Activated CD8-positive, alpha-beta T cell treated with anti-CD3 and anti-CD28 coated beads, Interleukin-2, amount 10 ng/mL, durations not matched to agents 7 days and 5 days (primary cell): ENCODE measurements around the gene DTNA. TPM values are rescaled to one million over a fixed set of nuclear protein-coding genes. Genes with fewer than 3 reads are reported as not detected.

Source experiments
- ATAC-seq: fragments of 150-1000 bp; cut with Tn5 transposase; one replicate; pipeline ENCODE4 v1.10.0; 2021; ENCODE audit warnings: moderate library complexity
- CTCF ChIA-PET: fragments of 350-600 bp; sonication (Branson Sonifier 250); formaldehyde crosslinking; loops from one replicate; lab custom pipeline; 2021; ENCODE audit warnings: antibody characterized with exemption; lab: Charles Lee
- POLR2A ChIA-PET: fragments of 350-600 bp; sonication (Branson Sonifier 250); formaldehyde crosslinking; loops from one replicate; lab custom pipeline; 2021; ENCODE audit warnings: antibody characterized with exemption; lab: Charles Lee
- DNase-seq: peaks from one replicate; pipeline ENCODE4 v3.0.0-alpha.2; 2020
- H3K27ac Mint-ChIP-seq: one replicate; pipeline ENCODE4 v1.8.0; 2021; ENCODE audit warnings: mild to moderate bottlenecking, mixed read lengths
- H3K27me3 Mint-ChIP-seq: one replicate; pipeline ENCODE4 v1.8.0; 2021; ENCODE audit warnings: low read depth, mixed read lengths
- H3K36me3 Mint-ChIP-seq: one replicate; pipeline ENCODE4 v1.8.0; 2021; ENCODE audit warnings: low read depth, mixed read lengths
- H3K4me1 Mint-ChIP-seq: one replicate; pipeline ENCODE4 v1.8.0; 2021; ENCODE audit warnings: low read depth, mixed read lengths
- H3K4me3 Mint-ChIP-seq: one replicate; pipeline ENCODE4 v1.8.0; 2021; ENCODE audit warnings: mild to moderate bottlenecking, mixed read lengths
- H3K9me3 Mint-ChIP-seq: one replicate; pipeline ENCODE4 v1.8.0; 2022; ENCODE audit warnings: mixed read lengths; ENCODE audit not compliant: insufficient read depth
- total RNA-seq, 2 experiments: library from RNA; stranded (reverse); gene quantifications; one replicate each; pipeline ENCODE4 v1.2.3, GENCODE V29; 2021

DTNA gene
- total RNA-seq, 2 experiments from 2014 or later, result not detected

GRCh38 chr18:34746614-34747013 lies 36.5 kb downstream of the DTNA start:
- no peak for DNase-seq
- POLR2A ChIA-PET, result no interaction called here
- Mint-ChIP-seq H3K4me3 (no peak overlapping the region), H3K27ac (no peak overlapping the region), H3K9me3 (no peaks in the 10 kb centered on the region), H3K36me3 (no peaks in the 10 kb centered on the region), H3K27me3 (peaks cover 5% of the 10 kb centered on the region), H3K4me1 (no peaks in the 10 kb centered on the region)
- CTCF ChIA-PET, result no interaction called here
- ATAC-seq, result no peak

- CTCF ChIA-PET, result no interaction called here
- no peaks in the 10 kb centered on the region for H3K4me1 Mint-ChIP-seq
- H3K4me3 Mint-ChIP-seq, result no peak overlapping the region
These were observed 39.6 kb downstream of the DTNA start for GRCh38 chr18:34749721-34750120.

GRCh38 chr18:34752056-34752455 lies 42.0 kb downstream of the DTNA start:
- Mint-ChIP-seq H3K27me3 (peaks cover 5% of the 10 kb centered on the region), H3K27ac (no peak overlapping the region), H3K4me3 (no peak overlapping the region), H3K36me3 (no peaks in the 10 kb centered on the region), H3K9me3 (no peaks in the 10 kb centered on the region), H3K4me1 (no peaks in the 10 kb centered on the region)
- ATAC-seq, result no peak
- POLR2A ChIA-PET, result no interaction called here
- CTCF ChIA-PET, result interaction anchor here (1.2 kb wide), 1 partner anchor 11 kb away, joined by 3 read pairs; no protein-coding TSS in a partner anchor
- DNase-seq, result no peak

More at GRCh38 chr18:34749721-34750120, 39.6 kb downstream of the DTNA start:
- POLR2A ChIA-PET, result no interaction called here
- Mint-ChIP-seq H3K27me3 (peaks cover 5% of the 10 kb centered on the region), H3K27ac (no peak overlapping the region), H3K9me3 (no peaks in the 10 kb centered on the region), H3K36me3 (no peaks in the 10 kb centered on the region)
- no peak for DNase-seq
- ATAC-seq, result no peak

GRCh38 chr18:34754300-34754699 lies 44.2 kb downstream of the DTNA start:
- Mint-ChIP-seq H3K27me3 (peaks cover 9% of the 10 kb centered on the region), H3K4me1 (no peaks in the 10 kb centered on the region), H3K4me3 (no peak overlapping the region), H3K27ac (no peak overlapping the region), H3K36me3 (no peaks in the 10 kb centered on the region), H3K9me3 (no peaks in the 10 kb centered on the region)
- ATAC-seq (no peak), DNase-seq (no peak)
- ChIA-PET POLR2A (no interaction called here), CTCF (no interaction called here)

GRCh38 chr18:34757666-34758065 lies 47.6 kb downstream of the DTNA start:
- Mint-ChIP-seq H3K27me3 (peaks cover 5% of the 10 kb centered on the region), H3K27ac (no peak overlapping the region), H3K36me3 (no peaks in the 10 kb centered on the region), H3K4me3 (no peak overlapping the region), H3K4me1 (no peaks in the 10 kb centered on the region), H3K9me3 (no peaks in the 10 kb centered on the region)
- no peak for DNase-seq
- ATAC-seq, result no peak
- POLR2A ChIA-PET, result no interaction called here
- CTCF ChIA-PET, result no interaction called here

GRCh38 chr18:34758378-34758948 lies 48.4 kb downstream of the DTNA start:
- ATAC-seq, result no peak
- ChIA-PET CTCF (interaction anchor here (0.9 kb wide), 1 partner anchor 29 kb away, joined by 3 read pairs; no protein-coding TSS in a partner anchor), POLR2A (no interaction called here)
- Mint-ChIP-seq H3K27ac (no peak overlapping the region), H3K4me3 (no peak overlapping the region), H3K9me3 (no peaks in the 10 kb centered on the region), H3K36me3 (no peaks in the 10 kb centered on the region), H3K27me3 (peaks cover 5% of the 10 kb centered on the region), H3K4me1 (no peaks in the 10 kb centered on the region)
- DNase-seq, result no peak

- DNase-seq, result no peak
- Mint-ChIP-seq H3K27ac (no peak overlapping the region), H3K9me3 (no peaks in the 10 kb centered on the region), H3K27me3 (peaks cover 7% of the 10 kb centered on the region), H3K4me1 (no peaks in the 10 kb centered on the region), H3K4me3 (no peak overlapping the region), H3K36me3 (no peaks in the 10 kb centered on the region)
- POLR2A ChIA-PET, result no interaction called here
- CTCF ChIA-PET, result no interaction called here
- ATAC-seq, result no peak
These were observed 50.3 kb downstream of the DTNA start for GRCh38 chr18:34760444-34760843.

GRCh38 chr18:34764451-34764850 lies 54.4 kb downstream of the DTNA start:
- DNase-seq, result no peak
- no peaks in the 10 kb centered on the region for H3K9me3 Mint-ChIP-seq
- ATAC-seq, result no peak
- ChIA-PET POLR2A (no interaction called here), CTCF (no interaction called here)
- no peaks in the 10 kb centered on the region for H3K4me1 Mint-ChIP-seq
- no peaks in the 10 kb centered on the region for H3K36me3 Mint-ChIP-seq
- H3K27ac Mint-ChIP-seq, result no peak overlapping the region
- H3K27me3 Mint-ChIP-seq, result peaks cover 2% of the 10 kb centered on the region
- no peak overlapping the region for H3K4me3 Mint-ChIP-seq

- DNase-seq, result no peak
- ChIA-PET POLR2A (no interaction called here), CTCF (interaction anchor here (1.6 kb wide), 1 partner anchor 20 kb away, joined by 6 read pairs; no protein-coding TSS in a partner anchor)
These were observed 57.5 kb downstream of the DTNA start for GRCh38 chr18:34767601-34768027.

GRCh38 chr18:34771958-34772357 lies 61.9 kb downstream of the DTNA start:
- DNase-seq (no peak), ATAC-seq (no peak)
- no peaks in the 10 kb centered on the region for H3K9me3 Mint-ChIP-seq
- no peaks in the 10 kb centered on the region for H3K36me3 Mint-ChIP-seq
- no peak overlapping the region for H3K4me3 Mint-ChIP-seq
- no peaks in the 10 kb centered on the region for H3K4me1 Mint-ChIP-seq
- POLR2A ChIA-PET, result no interaction called here
- CTCF ChIA-PET, result no interaction called here
- peaks cover 1% of the 10 kb centered on the region for H3K27me3 Mint-ChIP-seq
- no peak overlapping the region for H3K27ac Mint-ChIP-seq

More at GRCh38 chr18:34767601-34768027, 57.5 kb downstream of the DTNA start:
- no peak for ATAC-seq
- Mint-ChIP-seq H3K27ac (no peak overlapping the region), H3K9me3 (no peaks in the 10 kb centered on the region), H3K4me1 (no peaks in the 10 kb centered on the region), H3K4me3 (no peak overlapping the region), H3K36me3 (no peaks in the 10 kb centered on the region), H3K27me3 (peaks cover 2% of the 10 kb centered on the region)

GRCh38 chr18:34772887-34773286 lies 62.8 kb downstream of the DTNA start:
- CTCF ChIA-PET, result no interaction called here
- no peak overlapping the region for H3K27ac Mint-ChIP-seq
- ATAC-seq (no peak), DNase-seq (no peak)
- peaks cover 1% of the 10 kb centered on the region for H3K27me3 Mint-ChIP-seq
- no peaks in the 10 kb centered on the region for H3K4me1 Mint-ChIP-seq
- no peaks in the 10 kb centered on the region for H3K9me3 Mint-ChIP-seq
- POLR2A ChIA-PET, result no interaction called here
- H3K4me3 Mint-ChIP-seq, result no peak overlapping the region
- H3K36me3 Mint-ChIP-seq, result no peaks in the 10 kb centered on the region

- Mint-ChIP-seq H3K4me3 (no peak overlapping the region), H3K27me3 (peaks cover 1% of the 10 kb centered on the region), H3K36me3 (no peaks in the 10 kb centered on the region), H3K9me3 (no peaks in the 10 kb centered on the region), H3K4me1 (no peaks in the 10 kb centered on the region), H3K27ac (no peak overlapping the region)
- CTCF ChIA-PET, result no interaction called here
- POLR2A ChIA-PET, result no interaction called here
- ATAC-seq, result no peak
- no peak for DNase-seq
These were observed 63.3 kb downstream of the DTNA start for GRCh38 chr18:34773378-34773777.
